Duodenal mucosa (tissue), 2 donors: ENCODE measurements around the gene LMO1.

Experiments used
- H3K27ac ChIP-seq: one replicate; pipeline ENCODE4 v1.7.0; 2013; ENCODE audit warnings: low read depth, low read length
- H3K27me3 ChIP-seq, 2 donors: one replicate each; pipeline ENCODE4 v1.7.0; 2013; ENCODE audit warnings: low read length in 2 of 2, control low read depth in 1 of 2; ENCODE audit not compliant: insufficient read depth in 2 of 2, control insufficient read depth in 1 of 2
- H3K36me3 ChIP-seq, 2 donors: one replicate each; pipeline ENCODE4 v1.7.0; 2013; ENCODE audit warnings: low read length in 2 of 2, control low read depth in 1 of 2; ENCODE audit not compliant: insufficient read depth in 2 of 2, control insufficient read depth in 1 of 2
- H3K4me1 ChIP-seq, 2 donors: one replicate each; pipeline ENCODE4 v1.7.0; 2013; ENCODE audit warnings: low read length in 2 of 2, control low read depth in 1 of 2; ENCODE audit not compliant: insufficient read depth in 2 of 2, control insufficient read depth in 1 of 2
- H3K4me3 ChIP-seq, 2 donors: one replicate each; pipeline ENCODE4 v1.7.0; 2013; ENCODE audit warnings: low read length in 2 of 2, low read depth in 1 of 2
- H3K9ac ChIP-seq, 2 donors: one replicate each; pipeline ENCODE4 v1.7.0; 2013; ENCODE audit warnings: low read length in 2 of 2, low read depth in 1 of 2
- H3K9me3 ChIP-seq, 2 donors: one replicate each; pipeline ENCODE4 v1.7.0; 2013; ENCODE audit warnings: low read length in 2 of 2, control low read depth in 1 of 2; ENCODE audit not compliant: control insufficient read depth in 1 of 2

The LMO1 gene

GRCh38 chr11:8257003-8257664 is 6.5 kb downstream of the LMO1 start:
- no peaks in the 10 kb centered on the region for H3K4me1 ChIP-seq

GRCh38 chr11:8256271-8257002 is 7.2 kb downstream of the LMO1 start:
- Histone ChIP-seq H3K36me3 (no peaks in the 10 kb centered on the region), H3K9ac (no peak overlapping the region), H3K27ac (no peak overlapping the region), H3K9me3 (no peaks in the 10 kb centered on the region), H3K27me3 (peaks cover 16 to 23% of the 10 kb centered on the region in 2 donors), H3K4me3 (no peak overlapping the region), H3K4me1 (no peaks in the 10 kb centered on the region)

More at GRCh38 chr11:8257003-8257664, 6.5 kb downstream of the LMO1 start:
- no peak overlapping the region for H3K4me3 ChIP-seq
- H3K9me3 ChIP-seq: no peaks in the 10 kb centered on the region
- H3K36me3 ChIP-seq: no peaks in the 10 kb centered on the region
- H3K27ac ChIP-seq: no peak overlapping the region
- peaks cover 23 to 30% of the 10 kb centered on the region in 2 donors for H3K27me3 ChIP-seq
- H3K9ac ChIP-seq: no peak overlapping the region

- Histone ChIP-seq H3K27ac (no peak overlapping the region), H3K4me1 (no peaks in the 10 kb centered on the region), H3K36me3 (no peaks in the 10 kb centered on the region), H3K4me3 (no peak overlapping the region), H3K9ac (no peak overlapping the region), H3K27me3 (peaks cover 0 to 12% of the 10 kb centered on the region in 2 donors), H3K9me3 (no peaks in the 10 kb centered on the region)
Observed at GRCh38 chr11:8253566-8253965, 10.1 kb downstream of the LMO1 start.

- peaks cover 0 to 8% of the 10 kb centered on the region in 2 donors for H3K27me3 ChIP-seq
- H3K4me1 ChIP-seq: no peaks in the 10 kb centered on the region
- no peak overlapping the region for H3K27ac ChIP-seq
- no peak overlapping the region for H3K4me3 ChIP-seq
- no peak overlapping the region for H3K9ac ChIP-seq
- H3K36me3 ChIP-seq: no peaks in the 10 kb centered on the region
- no peaks in the 10 kb centered on the region for H3K9me3 ChIP-seq
Observed at GRCh38 chr11:8252946-8253345, 10.7 kb downstream of the LMO1 start.

DNA sequence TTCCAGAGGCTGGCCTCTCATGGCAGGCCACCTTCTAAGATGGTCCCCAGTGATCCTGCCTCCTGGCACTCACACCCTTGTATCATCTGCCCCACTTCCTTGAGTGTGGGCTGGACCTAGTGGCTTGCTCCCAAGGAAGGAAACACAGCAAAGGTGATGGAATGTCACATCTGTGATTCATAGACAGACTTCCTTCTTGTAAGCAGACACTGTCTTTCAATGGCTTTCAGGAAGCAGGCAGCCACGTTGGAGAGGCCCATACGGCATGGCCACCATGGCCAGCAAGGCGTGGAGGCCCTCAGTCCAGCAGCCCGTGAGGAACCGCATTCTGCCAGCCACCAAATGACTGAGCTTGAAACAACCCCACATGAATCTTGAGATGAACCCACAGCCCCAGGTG is 11.3 kb downstream of the LMO1 start:
- Histone ChIP-seq H3K9ac (no peak overlapping the region), H3K36me3 (no peaks in the 10 kb centered on the region), H3K9me3 (no peaks in the 10 kb centered on the region), H3K27ac (no peak overlapping the region), H3K27me3 (peaks cover 0 to 2% of the 10 kb centered on the region in 2 donors), H3K4me3 (no peak overlapping the region), H3K4me1 (no peaks in the 10 kb centered on the region)

- no peaks in the 10 kb centered on the region for H3K27me3 ChIP-seq
- H3K4me1 ChIP-seq: no peaks in the 10 kb centered on the region
- no peak overlapping the region for H3K27ac ChIP-seq
- H3K9me3 ChIP-seq: no peaks in the 10 kb centered on the region
- H3K36me3 ChIP-seq: no peaks in the 10 kb centered on the region
- H3K9ac ChIP-seq: no peak overlapping the region
- H3K4me3 ChIP-seq: no peak overlapping the region
Observed at GRCh38 chr11:8251616-8252295, 11.9 kb downstream of the LMO1 start.

GRCh38 chr11:8250981-8251615 is 12.6 kb downstream of the LMO1 start:
- Histone ChIP-seq H3K4me3 (no peak overlapping the region), H3K4me1 (no peaks in the 10 kb centered on the region), H3K9ac (no peak overlapping the region), H3K9me3 (no peaks in the 10 kb centered on the region), H3K36me3 (no peaks in the 10 kb centered on the region), H3K27me3 (no peaks in the 10 kb centered on the region), H3K27ac (no peak overlapping the region)

DNA sequence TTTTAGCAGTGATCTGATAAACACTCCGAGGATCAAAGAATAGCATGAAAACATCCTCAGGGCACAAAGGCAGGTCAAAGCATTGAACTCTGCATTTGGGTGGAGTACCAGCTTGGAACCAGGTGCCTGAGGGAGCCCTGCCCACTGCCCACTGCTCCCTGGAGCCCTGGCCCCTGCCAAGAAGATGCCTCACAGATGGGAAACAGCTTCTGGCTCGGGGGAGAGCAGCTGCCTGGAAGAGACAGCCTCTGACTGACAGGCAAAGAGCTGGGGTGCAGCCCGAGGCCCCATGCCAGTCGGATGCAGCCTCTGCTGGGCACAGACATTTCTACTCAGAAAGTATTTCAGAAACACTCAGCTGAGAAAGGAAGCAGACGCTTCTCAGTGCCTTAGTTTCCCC is 13.2 kb downstream of the LMO1 start:
- Histone ChIP-seq H3K27ac (no peak overlapping the region), H3K9ac (no peak overlapping the region), H3K36me3 (no peaks in the 10 kb centered on the region)

GRCh38 chr11:8249482-8249881 is 14.2 kb downstream of the LMO1 start:
- no peaks in the 10 kb centered on the region for H3K36me3 ChIP-seq
- no peak overlapping the region for H3K27ac ChIP-seq
- H3K4me3 ChIP-seq: no peak overlapping the region
- H3K27me3 ChIP-seq: no peaks in the 10 kb centered on the region
- no peak overlapping the region for H3K9ac ChIP-seq
- no peaks in the 10 kb centered on the region for H3K4me1 ChIP-seq
- H3K9me3 ChIP-seq: no peaks in the 10 kb centered on the region

More for the DNA sequence above, 13.2 kb downstream of the LMO1 start:
- H3K4me3 ChIP-seq: no peak overlapping the region
- H3K9me3 ChIP-seq: no peaks in the 10 kb centered on the region
- no peaks in the 10 kb centered on the region for H3K4me1 ChIP-seq
- H3K27me3 ChIP-seq: no peaks in the 10 kb centered on the region

GRCh38 chr11:8248786-8249185 is 14.9 kb downstream of the LMO1 start:
- Histone ChIP-seq H3K4me1 (no peaks in the 10 kb centered on the region), H3K9me3 (no peaks in the 10 kb centered on the region), H3K27ac (no peak overlapping the region), H3K4me3 (no peak overlapping the region), H3K36me3 (no peaks in the 10 kb centered on the region), H3K9ac (no peak overlapping the region), H3K27me3 (no peaks in the 10 kb centered on the region)
